Ovary (tissue), 9 donors: Measurements from ENCODE around the gene SETDB1. TPM values are rescaled to one million over a fixed set of nuclear protein-coding genes. Genes with fewer than 3 reads are reported as not detected.

Experiments used
- DNase-seq, 5 donors: peaks; one replicate each; pipeline ENCODE4 v3.0.0-alpha.2; 2019 to 2020
- H3K27ac ChIP-seq, 2 donors: fragments of 200-600 bp; one replicate each; pipeline versions ENCODE4 v1.5.1 to v1.8.0; 2019 to 2022
- H3K27me3 ChIP-seq: fragments of 200-600 bp; one replicate; pipeline ENCODE4 v1.8.0; 2022
- H3K36me3 ChIP-seq: fragments of 200-600 bp; sonication (generic); one replicate; pipeline ENCODE4 v1.5.1; 2019
- H3K4me1 ChIP-seq: one replicate; pipeline ENCODE4 v1.8.1; 2013; ENCODE audit warnings: mild to moderate bottlenecking, moderate library complexity; ENCODE audit not compliant: insufficient read depth
- H3K4me3 ChIP-seq: fragments of 200-600 bp; sonication (generic); one replicate; pipeline ENCODE4 v1.5.1; 2017
- H3K9me3 ChIP-seq, 2 donors: fragments of 200-600 bp in 1 of 2; sonication (generic) in 1 of 2; one replicate each; pipeline versions ENCODE4 v1.5.1 to v1.8.1; 2013 to 2019; ENCODE audit warnings: mild to moderate bottlenecking in 1 of 2, moderate library complexity in 1 of 2
- CTCF ChIP-seq, 3 donors: fragments of 450-650 bp in 2 of 3; fragments of 200-600 bp in 1 of 3; IDR thresholded peaks; one replicate each; pipeline versions ENCODE4 v1.5.1 to v1.8.0; 2016 to 2022; ENCODE audit warnings: antibody characterized with exemption in 3 of 3, mild to moderate bottlenecking in 1 of 3
- EP300 ChIP-seq: sonication (generic); formaldehyde crosslinking; IDR thresholded peaks from one replicate; pipeline ENCODE4 v1.6.1; 2017; ENCODE audit warnings: antibody characterized with exemption
- POLR2A ChIP-seq: fragments of 450-650 bp; IDR thresholded peaks from one replicate; pipeline ENCODE4 v1.6.1; 2017; ENCODE audit warnings: antibody characterized with exemption, mild to moderate bottlenecking, moderate library complexity
- WGBS, 3 donors: extraction: QIAGEN DNeasy Blood & Tissue Kit in 1 of 3; methylation state at CpG; one replicate each; pipeline versions ENCODE4 v1.1.5 to v1.1.7; 2013 to 2017; 5-methylcytosine and 5-hydroxymethylcytosine counted together
- intact Hi-C, 4 donors: fragments of 100-400 bp; cut with DNase I; formaldehyde crosslinking; loops; one replicate each; pipeline versions ENCODE4 v1.11.0 to v1.15.1; 2022 to 2023
- polyA plus RNA-seq, 2 donors: library from polyadenylated mRNA; stranded (reverse); fragments of 200-250 nt in 1 of 2; fragments of 350-450 nt in 1 of 2; fragmentation: Illumina TruSeq in 1 of 2; extraction: RNeasy Lipid Tissue Mini Kit (QIAGEN cat#74804) in 1 of 2; gene quantifications; one replicate each; pipeline ENCODE4 v1.2.3, GENCODE V29; 2013 to 2014
- total RNA-seq, 7 donors: library from RNA; depleted of rRNA in 2 of 7; stranded (reverse); fragments of >200 nt in 2 of 7; fragmentation: NEBNext Ultra II Directional in 3 of 7; extraction: Animal tissue kit (Norgen Biotek cat#: 25700) in 3 of 7; gene quantifications; one replicate each; pipeline versions ENCODE4 v1.1.0 to v1.2.4, GENCODE V29; 2016 to 2023
- donor health status: DM: no; HTN: no; CAD: no; lungs with moderate emphysema.
- donor health status: DM: no; HTN: no; CAD: no.
- donor health status: Bipolar disorder and iron deficiency.
- donor health status: DM: yes; HTN: yes; CAD: no.
- donor health status: DM: no; HTN: no; CAD: no.
- donor health status: DM: yes; HTN: yes; CAD: no.

SETDB1 gene
- total and polyA plus RNA-seq, 9 donors, result 21.9 to 49.4 (median 40.9) TPM

- 63 to 65% (median 64%) methylated on average over 6 of the region's 6 CpGs for WGBS, 3 donors
- peaks cover 27% of the 10 kb centered on the region for H3K4me1 ChIP-seq
- no peak for TF ChIP-seq POLR2A
- TF ChIP-seq CTCF (IDR thresholded peaks at IDR 0.05), result no peak
- TF ChIP-seq EP300, result no peak
- H3K36me3 ChIP-seq, result no peaks in the 10 kb centered on the region
- H3K27ac ChIP-seq, result peak overlapping the region; percentile 50 to 74
- H3K9me3 ChIP-seq, result no peaks in the 10 kb centered on the region
- peak in 1 of 5 donors; percentile 26 for DNase-seq
- intact Hi-C loops, result loop anchor here in 2 of 4 donors (5.0 to 10.0 kb wide), 3 partner anchors 47 to 409 kb away; partner anchors contain the start of genes ENSA (in 1 of the 2) and SETDB1 (in 1 of the 2)
- H3K27me3 ChIP-seq, result no peaks in the 10 kb centered on the region
- peak overlapping the region; percentile 4 for H3K4me3 ChIP-seq
These were observed 45.6 kb downstream of the SETDB1 start for GRCh38 chr1:150971583-150972416.

GRCh38 chr1:150972417-150972940, 46.3 kb downstream of the SETDB1 start:
- Histone ChIP-seq H3K36me3 (no peaks in the 10 kb centered on the region), H3K27ac (peak overlapping the region in 1 of 2 donors; percentile 74), H3K27me3 (no peaks in the 10 kb centered on the region), H3K4me1 (peaks cover 27% of the 10 kb centered on the region), H3K9me3 (no peaks in the 10 kb centered on the region), H3K4me3 (peak overlapping the region; percentile 4)
- intact Hi-C loops, result loop anchor here in 2 of 4 donors (5.0 to 10.0 kb wide), 3 partner anchors 48 to 410 kb away; partner anchors contain the start of genes ENSA (in 1 of the 2) and SETDB1 (in 1 of the 2)
- TF ChIP-seq POLR2A, result no peak
- WGBS, 3 donors, result 51 to 59% (median 56%) methylated on average over 4 of the region's 4 CpGs
- peak in 1 of 5 donors; percentile 24 for DNase-seq

- Histone ChIP-seq H3K27me3 (no peaks in the 10 kb centered on the region), H3K36me3 (no peaks in the 10 kb centered on the region), H3K4me1 (peaks cover 27% of the 10 kb centered on the region), H3K27ac (peak overlapping the region; percentile 84 to 96), H3K9me3 (no peaks in the 10 kb centered on the region), H3K4me3 (peak overlapping the region; percentile 74)
- intact Hi-C loops, result loop anchor here in 2 of 4 donors (5.0 to 10.0 kb wide), 3 partner anchors 49 to 411 kb away; partner anchors contain the start of genes ENSA (in 1 of the 2) and SETDB1 (in 1 of the 2)
- peak; percentile 25 to 58 (median 41) for DNase-seq
- TF ChIP-seq EP300 (no peak), CTCF (IDR thresholded peaks at IDR 0.05) (no peak), POLR2A (no peak)
- 10 to 14% (median 12%) methylated on average over 15 of the region's 15 CpGs for WGBS, 3 donors
These were observed 47.2 kb downstream of the SETDB1 start for GRCh38 chr1:150973258-150973835.

- Histone ChIP-seq H3K36me3 (no peaks in the 10 kb centered on the region), H3K27me3 (no peaks in the 10 kb centered on the region), H3K4me3 (peak overlapping the region; percentile 74), H3K4me1 (peaks cover 28% of the 10 kb centered on the region), H3K9me3 (no peaks in the 10 kb centered on the region), H3K27ac (peak overlapping the region; percentile 84 to 96)
- TF ChIP-seq EP300, result no peak
- TF ChIP-seq CTCF (IDR thresholded peaks at IDR 0.05), result no peak
- TF ChIP-seq POLR2A, result no peak
- intact Hi-C loops, result loop anchor here in 2 of 4 donors (5.0 to 10.0 kb wide), 3 partner anchors 49 to 412 kb away; partner anchors contain the start of genes ENSA (in 1 of the 2) and SETDB1 (in 1 of the 2)
- DNase-seq, result peak; percentile 45 to 71 (median 57)
- WGBS, 3 donors, result 1% methylated on average over 30 to 67 of the region's 67 CpGs
These were observed 47.8 kb downstream of the SETDB1 start for GRCh38 chr1:150973836-150974579.
